ENCODE results near the gene PAIP2.
A peak's percentile ranks its signal among the peaks of the same experiment; 100 is the strongest.

Gene PAIP2

GRCh38 chr5:139389701-139390638 is 48.3 kb downstream of the PAIP2 start, which contains the start of gene MZB1:
TSS of gene MZB1 (minus strand) at chr5:139389913. CDS start at chr5:139389856, 57 bp downstream.
- DNase-seq (ENCODE audit: low read depth): no peak
- H3K4me3 ChIP-seq (ENCODE audit: low read length): no peak within 1 kb of the TSS
- no peak for TF ChIP-seq CTCF (conservative IDR thresholded peaks at IDR 0.05; ENCODE audit: low read length)

GRCh38 chr5:139390639-139391569 is 49.2 kb downstream of the PAIP2 start:
- DNase-seq (ENCODE audit: low read depth): no peak
- H3K4me3 ChIP-seq (ENCODE audit: low read length): no peak overlapping the region
- TF ChIP-seq CTCF (conservative IDR thresholded peaks at IDR 0.05; ENCODE audit: low read length): no peak

GRCh38 chr5:139391570-139392323 is 50.1 kb downstream of the PAIP2 start:
- TF ChIP-seq CTCF (conservative IDR thresholded peaks at IDR 0.05; ENCODE audit: low read length): no peak
- DNase-seq (ENCODE audit: low read depth): no peak
- H3K4me3 ChIP-seq (ENCODE audit: low read length): no peak overlapping the region

- no peak overlapping the region; the same call in 1 of the 2 replicates for H3K4me3 ChIP-seq (ENCODE audit: low read length)
- DNase-seq (ENCODE audit: low read depth): no peak
- no peak for TF ChIP-seq CTCF (conservative IDR thresholded peaks at IDR 0.05; ENCODE audit: low read length)
Measured at GRCh38 chr5:139392324-139392677, 50.6 kb downstream of the PAIP2 start.

- peak; percentile 48 for TF ChIP-seq CTCF (conservative IDR thresholded peaks at IDR 0.05; ENCODE audit: low read length)
- peak overlapping the region; percentile 49 for H3K4me3 ChIP-seq (ENCODE audit: low read length)
- no peak for DNase-seq (ENCODE audit: low read depth)
Measured at GRCh38 chr5:139392678-139393496, 51.2 kb downstream of the PAIP2 start.

Data from AG10803 (cell line).